Transverse colon (tissue), 3 donors: ENCODE measurements around the gene DPP10.

ENCODE experiments used
- CTCF ChIP-seq, 5 experiments: fragments of 200-600 bp in 3 of 5; fragments of 450-650 bp in 2 of 5; sonication (generic) in 3 of 5; IDR thresholded peaks; 1 replicate in 2 of 5; 2 replicates in 3 of 5; pipeline ENCODE4 v1.5.1; 2016 to 2017; ENCODE audit warnings: antibody characterized with exemption in 5 of 5, inconsistent platforms in 3 of 5, mild to moderate bottlenecking in 2 of 5, moderate library complexity in 1 of 5
- POLR2A ChIP-seq: fragments of 450-650 bp; IDR thresholded peaks from one replicate; pipeline ENCODE4 v1.6.1; 2016; ENCODE audit warnings: antibody characterized with exemption, mild to moderate bottlenecking, moderate library complexity

DNA sequence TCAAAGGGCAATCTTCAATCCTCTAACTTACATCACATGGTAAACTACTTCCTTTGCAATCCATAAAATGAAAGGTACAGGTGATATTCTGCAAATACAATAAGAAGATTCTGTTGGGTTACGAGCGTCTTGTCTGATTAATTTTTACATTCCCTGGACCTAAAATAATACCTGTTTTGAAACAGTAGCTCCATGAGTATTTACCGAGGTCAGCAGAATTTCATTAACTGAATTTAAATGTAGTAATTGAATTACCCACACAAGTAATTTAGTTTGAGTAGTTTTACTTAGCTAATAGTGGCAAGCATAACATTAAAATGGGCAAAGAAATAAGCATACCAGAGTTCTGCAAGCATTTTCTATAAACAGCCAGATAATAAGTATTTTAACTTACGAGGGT is 652.0 kb downstream of the DPP10 start:
- TF ChIP-seq POLR2A (no peak), CTCF (IDR thresholded peaks at IDR 0.05) (no peak)
